Measurements from ENCODE around the gene SLC19A3.

DNA sequence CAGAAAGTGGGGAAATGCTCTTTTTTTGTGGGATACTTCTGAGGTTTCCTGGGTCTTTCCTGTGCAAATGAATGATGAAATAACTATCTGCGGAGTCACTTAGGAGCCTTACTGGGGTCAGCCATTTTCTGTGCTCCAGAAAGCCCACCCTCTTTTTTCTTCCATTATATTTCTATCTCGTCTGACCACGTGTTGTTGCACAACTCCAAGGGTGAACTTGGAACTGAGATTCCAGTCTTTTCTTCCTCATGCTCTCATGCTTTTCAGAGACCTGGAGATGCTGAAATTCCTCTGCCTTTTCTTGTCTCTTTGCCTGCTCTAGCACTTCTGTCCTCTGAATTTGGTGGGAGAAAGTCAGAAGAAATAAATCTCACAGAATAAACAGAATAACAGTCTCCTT is 56.0 kb downstream of the SLC19A3 start:
- TF ChIP-seq CTCF (IDR thresholded peaks at IDR 0.05) (no peak), POLR2A (IDR thresholded peaks at IDR 0.05) (no peak)
